IMR-90 (cell line): Measurements from ENCODE around the gene ERC2. TPM values are rescaled to one million over a fixed set of nuclear protein-coding genes. Genes with fewer than 3 reads are reported as not detected.

Experiments used
- ATAC-seq: fragments of 200-7000 bp; cut with Tn5 transposase; 2 replicates; pipeline ENCODE4 v1.9.1; 2020; ENCODE audit warnings: low read depth, mild to moderate bottlenecking, moderate library complexity
- BruUV-seq: library from RNA; stranded (reverse); fragments of 400-500 nt; replicated peaks from 2 replicates; lab custom pipeline; 2021; lab: Mats Ljungman, UMichigan
- CTCF ChIA-PET: fragments of 300-600 bp; formaldehyde crosslinking; extraction: SDS; loops from one replicate; lab custom pipeline; 2021; ENCODE audit warnings: antibody characterized with exemption; lab: Yijun Ruan, JAX
- POLR2A ChIA-PET: fragments of 300-600 bp; sonication (Branson Sonifier 250); formaldehyde crosslinking; loops from one replicate; lab custom pipeline; 2022; ENCODE audit warnings: antibody characterized with exemption; ENCODE audit not compliant: unreplicated experiment; lab: Charles Lee
- DNase-seq: peaks from one replicate; pipeline ENCODE4 v3.0.0; 2013
- H2AFZ ChIP-seq: replicated peaks from 2 replicates; pipeline ENCODE3; 2013; ENCODE audit warnings: low read length, mild to moderate bottlenecking; ENCODE audit not compliant: poor library complexity
- H2AK5ac ChIP-seq: 2 replicates; pipeline ENCODE4 v1.6.1; 2013; ENCODE audit warnings: low read depth, low read length, inconsistent platforms
- H2AK9ac ChIP-seq: replicated peaks from 2 replicates; pipeline ENCODE3; 2013; ENCODE audit warnings: mild to moderate bottlenecking, low read depth, low read length, moderate library complexity; ENCODE audit not compliant: poor library complexity
- H2BK120ac ChIP-seq: 2 replicates; pipeline ENCODE4 v1.6.1; 2013; ENCODE audit warnings: low read depth, low read length, inconsistent platforms
- H2BK15ac ChIP-seq: 3 replicates; pipeline ENCODE4 v1.6.1; 2013; ENCODE audit warnings: low read depth, low read length, inconsistent platforms
- H2BK20ac ChIP-seq: 2 replicates; pipeline ENCODE4 v1.6.1; 2013; ENCODE audit warnings: low read depth, mild to moderate bottlenecking, inconsistent platforms, low read length, moderate library complexity
- H2BK5ac ChIP-seq: 2 replicates; pipeline ENCODE4 v1.6.1; 2013; ENCODE audit warnings: mild to moderate bottlenecking, low read depth, low read length, inconsistent platforms; ENCODE audit not compliant: poor library complexity, severe bottlenecking
- H3K14ac ChIP-seq: replicated peaks from 2 replicates; pipeline ENCODE4 v1.6.1; 2013; ENCODE audit warnings: low read depth, low read length, inconsistent platforms
- H3K18ac ChIP-seq: 2 replicates; pipeline ENCODE4 v1.6.1; 2013; ENCODE audit warnings: low read depth, low read length, control low read depth
- H3K23ac ChIP-seq: 2 replicates; pipeline ENCODE4 v1.6.1; 2013; ENCODE audit warnings: low read depth, low read length, inconsistent platforms
- H3K27ac ChIP-seq: 2 replicates; pipeline ENCODE4 v1.5.1; 2013; ENCODE audit warnings: mild to moderate bottlenecking, control low read depth, low read length; ENCODE audit not compliant: insufficient read depth
- H3K27me3 ChIP-seq: 2 replicates; pipeline ENCODE4 v1.6.1; 2013; ENCODE audit warnings: low read length; ENCODE audit not compliant: control insufficient read depth, insufficient read depth
- H3K36me3 ChIP-seq: 2 replicates; pipeline ENCODE4 v1.6.1; 2013; ENCODE audit warnings: low read length, mixed read lengths; ENCODE audit not compliant: control insufficient read depth, insufficient read depth
- H3K4ac ChIP-seq: 2 replicates; pipeline ENCODE4 v1.6.1; 2013; ENCODE audit warnings: low read depth, low read length, inconsistent platforms
- H3K4me1 ChIP-seq: 2 replicates; pipeline ENCODE4 v1.6.1; 2013; ENCODE audit warnings: low read length, mixed read lengths; ENCODE audit not compliant: control insufficient read depth, insufficient read depth
- H3K4me2 ChIP-seq: 2 replicates; pipeline ENCODE4 v1.6.1; 2013; ENCODE audit warnings: low read depth, mild to moderate bottlenecking, control low read depth, low read length, moderate library complexity
- H3K4me3 ChIP-seq: 2 replicates; pipeline ENCODE4 v1.5.1; 2013; ENCODE audit warnings: low read depth, mild to moderate bottlenecking, control low read depth, low read length, moderate library complexity; ENCODE audit not compliant: insufficient read depth
- H3K56ac ChIP-seq: 2 replicates; pipeline ENCODE4 v1.6.1; 2013; ENCODE audit warnings: low read length, inconsistent platforms; ENCODE audit not compliant: insufficient read depth; ENCODE audit errors: extremely low read depth
- H3K79me1 ChIP-seq, 2 experiments: 2 replicates each; pipeline ENCODE4 v1.6.1; 2013; ENCODE audit warnings: low read length in 2 of 2, inconsistent platforms in 1 of 2, low read depth in 1 of 2
- H3K9ac ChIP-seq: 2 replicates; pipeline ENCODE4 v1.6.1; 2013; ENCODE audit warnings: low read depth, low read length, control low read depth
- H3K9me1 ChIP-seq: 2 replicates; pipeline ENCODE4 v1.6.1; 2013; ENCODE audit warnings: low read length, inconsistent platforms; ENCODE audit not compliant: insufficient read depth
- H3K9me3 ChIP-seq: 2 replicates; pipeline ENCODE4 v1.6.1; 2013; ENCODE audit warnings: low read length; ENCODE audit not compliant: control insufficient read depth, insufficient read depth
- H4K20me1 ChIP-seq: 2 replicates; pipeline ENCODE4 v1.6.1; 2013; ENCODE audit warnings: low read length, inconsistent platforms; ENCODE audit not compliant: insufficient read depth
- H4K5ac ChIP-seq: 2 replicates; pipeline ENCODE4 v1.6.1; 2013; ENCODE audit warnings: mild to moderate bottlenecking, low read depth, low read length, control low read depth
- H4K8ac ChIP-seq, 2 experiments: 2 replicates each; pipeline ENCODE4 v1.6.1; 2013; ENCODE audit warnings: low read depth in 2 of 2, low read length in 2 of 2, control low read depth in 1 of 2, inconsistent platforms in 1 of 2
- H4K91ac ChIP-seq: 2 replicates; pipeline ENCODE4 v1.6.1; 2013; ENCODE audit warnings: low read depth, low read length, inconsistent platforms; ENCODE audit not compliant: insufficient read depth
- BHLHE40 ChIP-seq: fragments of 150-350 bp; IDR thresholded peaks from 2 replicates; pipeline ENCODE4 v1.6.1; 2016; ENCODE audit warnings: mild to moderate bottlenecking, low read depth, low read length
- CEBPB ChIP-seq: IDR thresholded peaks from 2 replicates; pipeline ENCODE4 v1.6.1; 2012; ENCODE audit warnings: low read depth, low read length, improper control_type of control experiment
- CHD1 ChIP-seq: IDR thresholded peaks from 2 replicates; pipeline ENCODE4 v1.6.1; 2012; ENCODE audit warnings: low read depth, low read length, improper control_type of control experiment
- CTCF ChIP-seq: conservative IDR thresholded peaks from 2 replicates; pipeline ENCODE4 v1.5.1; 2012; ENCODE audit warnings: mild to moderate bottlenecking, low read depth, low read length, improper control_type of control experiment
- ELK1 ChIP-seq: fragments of 150-350 bp; IDR thresholded peaks from 2 replicates; pipeline ENCODE4 v1.6.1; 2016; ENCODE audit warnings: low read depth, mild to moderate bottlenecking, low read length, moderate library complexity, borderline replicate concordance
- FOS ChIP-seq: fragments of 150-350 bp; IDR thresholded peaks from 2 replicates; pipeline ENCODE4 v1.6.1; 2016; ENCODE audit warnings: low read depth, low read length
- MAFK ChIP-seq: IDR thresholded peaks from 2 replicates; pipeline ENCODE4 v1.6.1; 2012; ENCODE audit warnings: low read depth, low read length, improper control_type of control experiment
- MAZ ChIP-seq: IDR thresholded peaks from 2 replicates; pipeline ENCODE4 v1.6.1; 2012; ENCODE audit warnings: low read depth, mild to moderate bottlenecking, low read length, improper control_type of control experiment, moderate library complexity, borderline replicate concordance
- MXI1 ChIP-seq: IDR thresholded peaks from 2 replicates; pipeline ENCODE4 v1.6.1; 2012; ENCODE audit warnings: low read depth, mild to moderate bottlenecking, low read length, moderate library complexity, borderline replicate concordance
- NFE2L2 ChIP-seq: fragments of 150-350 bp; IDR thresholded peaks from 2 replicates; pipeline ENCODE4 v1.6.1; 2016; ENCODE audit warnings: low read depth, mild to moderate bottlenecking, low read length
- POLR2A ChIP-seq: IDR thresholded peaks from 2 replicates; pipeline ENCODE4 v1.6.1; 2012; ENCODE audit warnings: mild to moderate bottlenecking, low read depth, low read length
- RAD21 ChIP-seq: IDR thresholded peaks from 2 replicates; pipeline ENCODE4 v1.6.1; 2012; ENCODE audit warnings: low read length, improper control_type of control experiment
- RCOR1 ChIP-seq: IDR thresholded peaks from 2 replicates; pipeline ENCODE4 v1.6.1; 2012; ENCODE audit warnings: mild to moderate bottlenecking, low read length, improper control_type of control experiment; ENCODE audit not compliant: insufficient replicate concordance
- RFX5 ChIP-seq: IDR thresholded peaks from 2 replicates; pipeline ENCODE4 v1.8.0; 2012; ENCODE audit warnings: low read depth, mild to moderate bottlenecking, low read length, moderate library complexity
- SMC3 ChIP-seq: fragments of 150-350 bp; IDR thresholded peaks from 2 replicates; pipeline ENCODE4 v1.6.1; 2016; ENCODE audit warnings: low read depth, mild to moderate bottlenecking, antibody characterized with exemption, low read length, moderate library complexity
- USF2 ChIP-seq: fragments of 150-350 bp; IDR thresholded peaks from 2 replicates; pipeline ENCODE4 v1.6.1; 2017; ENCODE audit warnings: mild to moderate bottlenecking, antibody characterized with exemption, low read length, low read depth
- WGBS, 2 experiments: methylation state at CpG; one replicate each; pipeline versions ENCODE4 v1.1.5 to v1.1.7; 2013; ENCODE audit warnings: missing lambda C conversion rate in 2 of 2; ENCODE audit not compliant: insufficient read length in 1 of 2; ENCODE audit errors: extremely low coverage in 2 of 2; 5-methylcytosine and 5-hydroxymethylcytosine counted together
- dilution Hi-C: fragments of 300-500 bp; cut with HindIII; formaldehyde crosslinking; loops from one replicate; pipeline ENCODE4 v1.14.3; 2018; ENCODE audit warnings: low sequenced_read_pairs; ENCODE audit not compliant: unreplicated experiment
- in situ Hi-C: fragments of 300-500 bp; cut with MboI; formaldehyde crosslinking; loops from 3 replicates; pipeline ENCODE4 v1.14.3; 2019; ENCODE audit warnings: low sequenced_read_pairs, inconsistent platforms, mixed read lengths
- intact Hi-C: fragments of 100-400 bp; cut with micrococcal nuclease; formaldehyde crosslinking; loops from 2 replicates; pipeline ENCODE4 v1.10.0; 2022
- polyA plus RNA-seq, 3 experiments: library from polyadenylated mRNA; depleted of rRNA; stranded (reverse); fragments of >200 nt; gene quantifications; 2 replicates each; pipeline ENCODE4 v1.2.3, GENCODE V29; 2012; ENCODE audit warnings: low replicate concordance in 1 of 3
- total RNA-seq: library from RNA; depleted of rRNA; stranded (reverse); fragments of >200 nt; gene quantifications from 2 replicates; pipeline ENCODE4 v1.2.3, GENCODE V29; 2012

The ERC2 gene
- total and polyA plus RNA-seq, 2 of the 4 experiments (the other 2 are of a cell fraction), result 0.17 to 0.18 TPM

GRCh38 chr3:55795296-55795695 is 673.0 kb downstream of the ERC2 start:
- Histone ChIP-seq H3K4me3 (no peak overlapping the region), H3K9ac (no peak overlapping the region), H2BK5ac (no peak overlapping the region), H3K27ac (no peak overlapping the region), H3K18ac (no peak overlapping the region), H3K27me3 (no peaks in the 10 kb centered on the region; the same call in 1 of the 2 replicates), H3K4ac (no peak overlapping the region), H4K20me1 (no peaks in the 10 kb centered on the region), H2BK120ac (no peak overlapping the region), H4K5ac (no peak overlapping the region), H3K4me2 (no peak overlapping the region), H3K79me1 (no peaks in the 10 kb centered on the region), H2AK5ac (no peak overlapping the region), H3K36me3 (no peaks in the 10 kb centered on the region), H3K14ac (no peak overlapping the region), H4K8ac (no peak overlapping the region), H4K91ac (no peak overlapping the region), H3K4me1 (peaks cover 2% of the 10 kb centered on the region), H3K9me1 (no peaks in the 10 kb centered on the region), H2AFZ (no peak overlapping the region), H2BK15ac (no peak overlapping the region), H3K9me3 (no peaks in the 10 kb centered on the region), H2BK20ac (no peak overlapping the region), H3K23ac (no peak overlapping the region), H3K56ac (no peak overlapping the region), H2AK9ac (no peak overlapping the region)
- intact Hi-C loops (no loop called here), in situ Hi-C loops (no loop called here), dilution Hi-C loops (no loop called here)
- POLR2A ChIA-PET, result no interaction called here
- CTCF ChIA-PET, result interaction anchor here (0.8 kb wide), 1 partner anchor 10 kb away, joined by 3 read pairs; no protein-coding TSS in a partner anchor
- DNase-seq (no peak), ATAC-seq (no peak)
- WGBS, 2 experiments, result 92% methylated on average over 2 of the region's 6 CpGs; no CpG with 5 or more reads in 1 of the 2 experiments
- TF ChIP-seq CHD1 (no peak), POLR2A (no peak), FOS (no peak), ELK1 (no peak), RFX5 (no peak), NFE2L2 (no peak), RAD21 (no peak), BHLHE40 (no peak), USF2 (no peak), CTCF (no peak), SMC3 (no peak), CEBPB (no peak), RCOR1 (no peak), MAFK (no peak), MXI1 (no peak), MAZ (no peak)
- BruUV-seq, result no TSS peak
